ENCODE results near the gene PROSER2.

Gene PROSER2

DNA sequence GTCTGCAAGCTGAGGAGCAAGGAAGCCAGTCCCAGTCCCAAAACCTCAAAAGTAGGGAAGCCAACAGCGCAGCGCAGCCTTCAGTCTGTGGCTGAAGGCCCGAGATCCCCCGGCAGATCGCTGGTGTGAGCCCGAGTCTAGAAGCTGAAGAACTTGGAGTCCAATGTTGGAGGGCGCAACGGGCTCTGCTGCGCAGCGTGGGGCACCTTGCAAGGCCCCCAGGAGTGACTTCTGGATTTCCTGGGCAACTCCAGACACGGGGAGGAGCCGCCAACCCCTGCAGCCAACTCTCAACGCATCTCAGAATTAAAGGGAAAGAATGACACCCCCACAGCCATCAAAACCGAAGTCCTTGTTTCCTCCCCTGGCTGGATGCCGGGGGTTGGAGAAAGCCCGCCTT, 18.8 kb upstream of the PROSER2 start:
- no peak overlapping the region for H3K4me2 ChIP-seq (ENCODE audit: low read length)
- no peak for TF ChIP-seq EZH2phosphoT487 (IDR thresholded peaks at IDR 0.05; ENCODE audit: borderline replicate concordance, low read length)
- TF ChIP-seq, protein P1, sequence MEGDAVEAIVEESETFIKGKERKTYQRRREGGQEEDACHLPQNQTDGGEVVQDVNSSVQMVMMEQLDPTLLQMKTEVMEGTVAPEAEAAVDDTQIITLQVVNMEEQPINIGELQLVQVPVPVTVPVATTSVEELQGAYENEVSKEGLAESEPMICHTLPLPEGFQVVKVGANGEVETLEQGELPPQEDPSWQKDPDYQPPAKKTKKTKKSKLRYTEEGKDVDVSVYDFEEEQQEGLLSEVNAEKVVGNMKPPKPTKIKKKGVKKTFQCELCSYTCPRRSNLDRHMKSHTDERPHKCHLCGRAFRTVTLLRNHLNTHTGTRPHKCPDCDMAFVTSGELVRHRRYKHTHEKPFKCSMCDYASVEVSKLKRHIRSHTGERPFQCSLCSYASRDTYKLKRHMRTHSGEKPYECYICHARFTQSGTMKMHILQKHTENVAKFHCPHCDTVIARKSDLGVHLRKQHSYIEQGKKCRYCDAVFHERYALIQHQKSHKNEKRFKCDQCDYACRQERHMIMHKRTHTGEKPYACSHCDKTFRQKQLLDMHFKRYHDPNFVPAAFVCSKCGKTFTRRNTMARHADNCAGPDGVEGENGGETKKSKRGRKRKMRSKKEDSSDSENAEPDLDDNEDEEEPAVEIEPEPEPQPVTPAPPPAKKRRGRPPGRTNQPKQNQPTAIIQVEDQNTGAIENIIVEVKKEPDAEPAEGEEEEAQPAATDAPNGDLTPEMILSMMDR (IDR thresholded peaks at IDR 0.05; ENCODE audit: low read depth, low read length, poor library complexity, severe bottlenecking), result no peak
- H3K9me3 ChIP-seq (ENCODE audit: control insufficient read depth, insufficient read depth, low read length), result no peaks in the 10 kb centered on the region
- H3K4me1 ChIP-seq (ENCODE audit: control insufficient read depth, low read length), result peaks cover 4% of the 10 kb centered on the region
- no peaks in the 10 kb centered on the region for H3K9me2 ChIP-seq (replicated peaks; ENCODE audit: control insufficient read depth, low read length)
- H3K27ac ChIP-seq (ENCODE audit: low read depth, low read length), result no peak overlapping the region
- H3K4me3 ChIP-seq (ENCODE audit: low read length), result no peak overlapping the region
- H3K36me3 ChIP-seq (ENCODE audit: control insufficient read depth, low read length), result no peaks in the 10 kb centered on the region
- peaks cover 5% of the 10 kb centered on the region for H3K27me3 ChIP-seq (ENCODE audit: control insufficient read depth, low read length)
- H3K79me2 ChIP-seq (ENCODE audit: control insufficient read depth, low read length), result no peaks in the 10 kb centered on the region
- H3F3A ChIP-seq (ENCODE audit: control insufficient read depth, insufficient read depth), result no peaks in the 10 kb centered on the region
- H4K20me1 ChIP-seq (ENCODE audit: control insufficient read depth, insufficient read depth, low read depth, low read length), result no peaks in the 10 kb centered on the region

DNA sequence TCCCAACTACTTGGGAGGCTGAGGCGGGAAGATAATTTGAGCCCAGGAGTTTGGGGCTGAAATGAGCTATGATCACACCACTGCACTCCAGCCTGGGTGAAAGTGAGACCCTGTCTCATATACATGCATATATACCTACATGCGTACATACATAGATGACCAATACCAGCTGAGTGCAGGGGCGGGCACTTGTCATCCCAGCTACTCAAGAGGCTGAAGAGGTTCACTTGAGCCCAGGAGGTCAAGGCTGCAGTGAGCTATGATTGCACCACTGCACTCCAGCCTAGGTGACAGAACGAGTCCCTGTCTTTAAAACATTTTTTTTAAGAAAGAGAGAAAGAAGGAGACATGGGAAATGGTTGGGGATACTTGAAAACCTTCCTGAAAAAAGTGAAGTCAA, 17.4 kb upstream of the PROSER2 start:
- Histone ChIP-seq H3K9me2 (replicated peaks; ENCODE audit: control insufficient read depth, low read length) (no peaks in the 10 kb centered on the region), H3K79me2 (ENCODE audit: control insufficient read depth, low read length) (no peaks in the 10 kb centered on the region), H3K27me3 (ENCODE audit: control insufficient read depth, low read length) (peaks cover 5% of the 10 kb centered on the region), H3K9me3 (ENCODE audit: control insufficient read depth, insufficient read depth, low read length) (no peaks in the 10 kb centered on the region), H3K27ac (ENCODE audit: low read depth, low read length) (no peak overlapping the region), H4K20me1 (ENCODE audit: control insufficient read depth, insufficient read depth, low read depth, low read length) (no peaks in the 10 kb centered on the region), H3K36me3 (ENCODE audit: control insufficient read depth, low read length) (no peaks in the 10 kb centered on the region), H3K4me3 (ENCODE audit: low read length) (no peak overlapping the region), H3K4me2 (ENCODE audit: low read length) (no peak overlapping the region), H3F3A (ENCODE audit: control insufficient read depth, insufficient read depth) (no peaks in the 10 kb centered on the region), H3K4me1 (ENCODE audit: control insufficient read depth, low read length) (no peaks in the 10 kb centered on the region)
- TF ChIP-seq, protein P1 (IDR thresholded peaks at IDR 0.05; ENCODE audit: low read depth, low read length, poor library complexity, severe bottlenecking), result no peak
- TF ChIP-seq EZH2phosphoT487 (IDR thresholded peaks at IDR 0.05; ENCODE audit: borderline replicate concordance, low read length), result no peak

DNA sequence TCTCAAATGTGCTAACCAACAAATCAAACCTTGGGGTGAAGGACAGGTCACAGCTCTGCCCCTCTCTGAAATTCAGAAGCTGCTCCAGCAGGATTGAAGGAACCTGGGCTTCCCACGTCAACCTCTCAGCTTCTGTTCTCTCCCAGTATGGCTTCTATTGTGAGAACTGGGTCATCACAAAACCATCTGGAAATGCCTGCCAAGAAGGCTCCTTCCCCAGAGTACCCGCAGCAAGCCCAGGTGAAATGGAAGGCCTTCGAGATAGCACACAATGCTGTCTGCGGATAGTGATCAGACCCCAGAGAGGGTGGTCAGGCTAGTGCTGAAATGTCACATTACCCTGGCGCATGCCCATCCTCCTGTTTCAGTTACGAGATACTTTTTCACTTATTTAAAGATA, 16.4 kb upstream of the PROSER2 start:
- H3K4me3 ChIP-seq (ENCODE audit: low read length), result no peak overlapping the region
- TF ChIP-seq, protein P1 (IDR thresholded peaks at IDR 0.05; ENCODE audit: low read depth, low read length, poor library complexity, severe bottlenecking), result no peak
- no peak for TF ChIP-seq EZH2phosphoT487 (IDR thresholded peaks at IDR 0.05; ENCODE audit: borderline replicate concordance, low read length)
- no peaks in the 10 kb centered on the region for H4K20me1 ChIP-seq (ENCODE audit: control insufficient read depth, insufficient read depth, low read depth, low read length)
- no peaks in the 10 kb centered on the region for H3F3A ChIP-seq (ENCODE audit: control insufficient read depth, insufficient read depth)
- no peaks in the 10 kb centered on the region for H3K9me2 ChIP-seq (replicated peaks; ENCODE audit: control insufficient read depth, low read length)
- no peaks in the 10 kb centered on the region for H3K9me3 ChIP-seq (ENCODE audit: control insufficient read depth, insufficient read depth, low read length)
- H3K4me1 ChIP-seq (ENCODE audit: control insufficient read depth, low read length), result no peaks in the 10 kb centered on the region
- no peak overlapping the region for H3K4me2 ChIP-seq (ENCODE audit: low read length)
- peaks cover 5% of the 10 kb centered on the region for H3K27me3 ChIP-seq (ENCODE audit: control insufficient read depth, low read length)
- H3K36me3 ChIP-seq (ENCODE audit: control insufficient read depth, low read length), result no peaks in the 10 kb centered on the region
- H3K79me2 ChIP-seq (ENCODE audit: control insufficient read depth, low read length), result no peaks in the 10 kb centered on the region
- H3K27ac ChIP-seq (ENCODE audit: low read depth, low read length), result no peak overlapping the region

DNA sequence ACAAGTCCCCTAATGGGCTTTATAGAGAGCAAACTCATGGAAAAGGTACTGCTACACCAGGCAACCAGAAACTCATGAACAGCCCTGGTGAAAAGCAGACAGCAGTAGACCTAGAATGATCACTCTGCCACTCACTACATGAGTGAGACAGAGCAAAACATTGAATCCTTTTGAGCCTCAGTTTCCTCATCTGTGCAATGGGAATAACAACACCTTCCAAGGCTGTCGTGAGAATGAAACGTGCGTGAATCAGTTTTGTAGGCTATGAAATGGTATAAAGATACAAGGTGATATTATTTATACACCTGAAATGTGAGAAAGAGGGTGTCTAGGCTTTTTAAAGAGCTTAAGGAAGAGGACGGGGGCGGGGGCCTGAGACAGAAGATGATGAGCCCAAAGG, 14.3 kb upstream of the PROSER2 start:
- H3K4me3 ChIP-seq (ENCODE audit: low read length), result no peak overlapping the region
- TF ChIP-seq, protein P1 (IDR thresholded peaks at IDR 0.05; ENCODE audit: low read depth, low read length, poor library complexity, severe bottlenecking), result no peak
- no peak for TF ChIP-seq EZH2phosphoT487 (IDR thresholded peaks at IDR 0.05; ENCODE audit: borderline replicate concordance, low read length)
- H3K36me3 ChIP-seq (ENCODE audit: control insufficient read depth, low read length), result no peaks in the 10 kb centered on the region
- H3K9me3 ChIP-seq (ENCODE audit: control insufficient read depth, insufficient read depth, low read length), result no peaks in the 10 kb centered on the region
- no peaks in the 10 kb centered on the region for H3F3A ChIP-seq (ENCODE audit: control insufficient read depth, insufficient read depth)
- H3K27me3 ChIP-seq (ENCODE audit: control insufficient read depth, low read length), result peaks cover 12% of the 10 kb centered on the region
- no peaks in the 10 kb centered on the region for H3K9me2 ChIP-seq (replicated peaks; ENCODE audit: control insufficient read depth, low read length)
- H4K20me1 ChIP-seq (ENCODE audit: control insufficient read depth, insufficient read depth, low read depth, low read length), result no peaks in the 10 kb centered on the region
- no peaks in the 10 kb centered on the region for H3K79me2 ChIP-seq (ENCODE audit: control insufficient read depth, low read length)
- no peak overlapping the region for H3K27ac ChIP-seq (ENCODE audit: low read depth, low read length)
- H3K4me2 ChIP-seq (ENCODE audit: low read length), result no peak overlapping the region
- no peaks in the 10 kb centered on the region for H3K4me1 ChIP-seq (ENCODE audit: control insufficient read depth, low read length)
